RWPE2 (cell line): ENCODE results near the gene IPO13.

Source experiments
- ATAC-seq: fragments of 200-7000 bp; cut with Tn5 transposase; 3 replicates; pipeline ENCODE4 v1.9.1; 2021; ENCODE audit warnings: low read depth
- DNase-seq: peaks from one replicate; pipeline ENCODE4 v3.0.0-alpha.2; 2020; ENCODE audit warnings: low spot score
- H3K27ac ChIP-seq: fragments of 450-650 bp; 2 replicates; pipeline ENCODE4 v1.5.1; 2017; ENCODE audit warnings: mild to moderate bottlenecking; ENCODE audit not compliant: poor library complexity, severe bottlenecking
- H3K27me3 ChIP-seq: fragments of 250-450 bp; sonication (Bioruptor Pico); 2 replicates; pipeline ENCODE4 v1.5.1; 2021; ENCODE audit warnings: mild to moderate bottlenecking, moderate library complexity; ENCODE audit not compliant: insufficient read depth, poor library complexity, severe bottlenecking
- H3K36me3 ChIP-seq: fragments of 250-450 bp; sonication (Bioruptor Pico); 2 replicates; pipeline ENCODE4 v1.5.1; 2020; ENCODE audit warnings: low read depth, mild to moderate bottlenecking, moderate library complexity
- H3K4me1 ChIP-seq: fragments of 250-450 bp; sonication (Bioruptor Pico); 2 replicates; pipeline ENCODE4 v1.5.1; 2021; ENCODE audit warnings: mild to moderate bottlenecking, moderate library complexity; ENCODE audit not compliant: insufficient read depth, poor library complexity, severe bottlenecking
- H3K4me3 ChIP-seq: fragments of 250-450 bp; sonication (Bioruptor Pico); 2 replicates; pipeline ENCODE4 v1.5.1; 2021; ENCODE audit warnings: mild to moderate bottlenecking, moderate library complexity; ENCODE audit not compliant: severe bottlenecking
- H3K9me3 ChIP-seq: fragments of 250-450 bp; sonication (Bioruptor Pico); 2 replicates; pipeline ENCODE4 v1.5.1; 2021; ENCODE audit warnings: mild to moderate bottlenecking, moderate library complexity; ENCODE audit not compliant: severe bottlenecking
- CTCF ChIP-seq: fragments of 450-650 bp; IDR thresholded peaks from one replicate; pipeline ENCODE4 v1.5.1; 2017; ENCODE audit warnings: mild to moderate bottlenecking, moderate library complexity; ENCODE audit not compliant: poor library complexity, severe bottlenecking

The IPO13 gene

GRCh38 chr1:43902058-43902831, 44.5 kb upstream of the IPO13 start:
- TF ChIP-seq CTCF = no peak
- ATAC-seq = no peak

GRCh38 chr1:43904660-43905551, 41.8 kb upstream of the IPO13 start:
- DNase-seq (no peak), ATAC-seq (no peak)
- Histone ChIP-seq H3K9me3 (no peaks in the 10 kb centered on the region), H3K4me3 (no peak overlapping the region), H3K36me3 (no peaks in the 10 kb centered on the region), H3K4me1 (no peaks in the 10 kb centered on the region), H3K27me3 (no peaks in the 10 kb centered on the region), H3K27ac (no peak overlapping the region)
- no peak for TF ChIP-seq CTCF

More at GRCh38 chr1:43902058-43902831, 44.5 kb upstream of the IPO13 start:
- no peaks in the 10 kb centered on the region for H3K4me1 ChIP-seq
- no peaks in the 10 kb centered on the region for H3K9me3 ChIP-seq
- H3K27ac ChIP-seq = no peak overlapping the region
- no peak overlapping the region for H3K4me3 ChIP-seq
- no peaks in the 10 kb centered on the region for H3K27me3 ChIP-seq
- DNase-seq = peak; percentile 30
- peaks cover 8% of the 10 kb centered on the region; the same call in 1 of the 2 replicates for H3K36me3 ChIP-seq

GRCh38 chr1:43908226-43908625, 38.5 kb upstream of the IPO13 start:
- Histone ChIP-seq H3K9me3 (no peaks in the 10 kb centered on the region), H3K4me3 (no peak overlapping the region), H3K27me3 (no peaks in the 10 kb centered on the region), H3K27ac (no peak overlapping the region), H3K4me1 (peaks cover 14% of the 10 kb centered on the region), H3K36me3 (no peaks in the 10 kb centered on the region)
- no peak for DNase-seq
- no peak for TF ChIP-seq CTCF
- no peak for ATAC-seq

GRCh38 chr1:43908858-43909257, 37.9 kb upstream of the IPO13 start:
- ATAC-seq = peak; percentile 24; the same call in 1 of the 3 replicates
- no peaks in the 10 kb centered on the region for H3K27me3 ChIP-seq
- no peak overlapping the region for H3K4me3 ChIP-seq
- H3K36me3 ChIP-seq = no peaks in the 10 kb centered on the region
- no peak for DNase-seq
- H3K4me1 ChIP-seq = peaks cover 20% of the 10 kb centered on the region
- peak; percentile 47 for TF ChIP-seq CTCF
- H3K9me3 ChIP-seq = no peaks in the 10 kb centered on the region
- no peak overlapping the region for H3K27ac ChIP-seq
